ENCODE data around the gene IL1RAPL1. TPM values are rescaled to one million over a fixed set of nuclear protein-coding genes. Genes with fewer than 3 reads are reported as not detected.

IL1RAPL1 gene
- total RNA-seq, 4 donors from 2014 or later: 0.78 TPM; not detected in 3

GRCh38 chrX:29561417-29561816, 974.2 kb downstream of the IL1RAPL1 start:
- TF ChIP-seq CTCF (IDR thresholded peaks at IDR 0.05): no peak
- TF ChIP-seq POLR2A (IDR thresholded peaks at IDR 0.05): no peak
- WGBS, 2 donors: 72 to 91% methylated on average over 3 of the region's 3 CpGs
- no peak overlapping the region for H3K27ac ChIP-seq

GRCh38 chrX:29580560-29580959, 993.3 kb downstream of the IL1RAPL1 start:
- Histone ChIP-seq H3K4me3 (replicated peaks in 1 of 3) (no peak overlapping the region), H3K36me3 (no peaks in the 10 kb centered on the region), H3K27ac (no peak overlapping the region), H3K27me3 (no peaks in the 10 kb centered on the region), H3K4me1 (no peaks in the 10 kb centered on the region), H3K9me3 (no peaks in the 10 kb centered on the region)
- WGBS, 2 donors: 92 to 94% methylated on average over 4 of the region's 4 CpGs
- TF ChIP-seq CTCF (IDR thresholded peaks at IDR 0.05) (no peak), POLR2A (IDR thresholded peaks at IDR 0.05) (no peak)
- DNase-seq: no peak
- intact Hi-C loops (cut with DNase I): no loop called here

More at GRCh38 chrX:29561417-29561816, 974.2 kb downstream of the IL1RAPL1 start:
- H3K27me3 ChIP-seq: no peaks in the 10 kb centered on the region
- no peaks in the 10 kb centered on the region for H3K4me1 ChIP-seq
- H3K36me3 ChIP-seq: no peaks in the 10 kb centered on the region
- no peaks in the 10 kb centered on the region for H3K9me3 ChIP-seq
- intact Hi-C loops (cut with DNase I): no loop called here
- H3K4me3 ChIP-seq (replicated peaks in 1 of 3): no peak overlapping the region
- DNase-seq: no peak

GRCh38 chrX:29581223-29581622, 994.0 kb downstream of the IL1RAPL1 start:
- no peak overlapping the region for H3K27ac ChIP-seq
- H3K36me3 ChIP-seq: no peaks in the 10 kb centered on the region
- no peak overlapping the region for H3K4me3 ChIP-seq (replicated peaks in 1 of 3)
- WGBS, 2 donors: 85 to 94% methylated on average over 2 of the region's 2 CpGs
- no peaks in the 10 kb centered on the region for H3K9me3 ChIP-seq
- no peak for TF ChIP-seq POLR2A (IDR thresholded peaks at IDR 0.05)
- no peak for TF ChIP-seq CTCF (IDR thresholded peaks at IDR 0.05)
- intact Hi-C loops (cut with DNase I): no loop called here
- H3K4me1 ChIP-seq: no peaks in the 10 kb centered on the region
- no peaks in the 10 kb centered on the region for H3K27me3 ChIP-seq
- DNase-seq: no peak

- intact Hi-C loops (cut with DNase I): no loop called here
- TF ChIP-seq CTCF (IDR thresholded peaks at IDR 0.05): no peak
- TF ChIP-seq POLR2A (IDR thresholded peaks at IDR 0.05): no peak
- DNase-seq: no peak
- H3K27me3 ChIP-seq: no peaks in the 10 kb centered on the region
- WGBS, 2 donors: 84 to 93% methylated on average over 2 of the region's 2 CpGs
- no peak overlapping the region for H3K27ac ChIP-seq
- no peaks in the 10 kb centered on the region for H3K9me3 ChIP-seq
- H3K36me3 ChIP-seq: no peaks in the 10 kb centered on the region
- no peak overlapping the region for H3K4me3 ChIP-seq (replicated peaks in 1 of 3)
- H3K4me1 ChIP-seq: no peaks in the 10 kb centered on the region
These were observed 999.9 kb downstream of the IL1RAPL1 start for GRCh38 chrX:29587107-29587506.

GRCh38 chrX:29590921-29591320, 1003.7 kb downstream of the IL1RAPL1 start:
- H3K4me3 ChIP-seq (replicated peaks in 1 of 3): no peak overlapping the region
- no peaks in the 10 kb centered on the region for H3K27me3 ChIP-seq
- intact Hi-C loops (cut with DNase I): no loop called here
- H3K36me3 ChIP-seq: no peaks in the 10 kb centered on the region
- no peaks in the 10 kb centered on the region for H3K9me3 ChIP-seq
- no peak for DNase-seq
- no peaks in the 10 kb centered on the region for H3K4me1 ChIP-seq
- H3K27ac ChIP-seq: no peak overlapping the region
- WGBS, 2 donors: 85 to 88% methylated on average over 3 of the region's 3 CpGs
- no peak for TF ChIP-seq POLR2A (IDR thresholded peaks at IDR 0.05)
- TF ChIP-seq CTCF (IDR thresholded peaks at IDR 0.05): no peak

Data from thyroid gland (tissue), 4 donors.